NCI-H1092 (cell line): ENCODE measurements around the gene C2orf92.

ENCODE experiments used
- DNase-seq: peaks from one replicate; lab custom pipeline; 2025; lab: John Stamatoyannopoulos, UW

C2orf92 gene

GRCh38 chr2:97714084-97714949 is 44.8 kb downstream of the C2orf92 start:
- no peak for DNase-seq

- no peak for DNase-seq
Observed at GRCh38 chr2:97714950-97715652, 45.6 kb downstream of the C2orf92 start.

- DNase-seq: no peak
Observed at GRCh38 chr2:97715951-97716694, 46.6 kb downstream of the C2orf92 start.

GRCh38 chr2:97716695-97717612 is 47.4 kb downstream of the C2orf92 start:
- DNase-seq: no peak

GRCh38 chr2:97717613-97717995 is 48.1 kb downstream of the C2orf92 start:
- no peak for DNase-seq

GRCh38 chr2:97718051-97718882 is 48.8 kb downstream of the C2orf92 start:
- DNase-seq: no peak

GRCh38 chr2:97718942-97719341 is 49.4 kb downstream of the C2orf92 start:
- no peak for DNase-seq

GRCh38 chr2:97719362-97720155 is 50.0 kb downstream of the C2orf92 start:
- DNase-seq: no peak

- DNase-seq: no peak
Observed at GRCh38 chr2:97720746-97721145, 51.2 kb downstream of the C2orf92 start.

GRCh38 chr2:97722227-97722626 is 52.7 kb downstream of the C2orf92 start:
- no peak for DNase-seq

- no peak for DNase-seq
Observed at GRCh38 chr2:97723156-97724072, 53.9 kb downstream of the C2orf92 start.

- no peak for DNase-seq
Observed at GRCh38 chr2:97724073-97724410, 54.5 kb downstream of the C2orf92 start.

- no peak for DNase-seq
Observed at GRCh38 chr2:97724501-97724900, 55.0 kb downstream of the C2orf92 start.

GRCh38 chr2:97724946-97725688 is 55.6 kb downstream of the C2orf92 start:
- DNase-seq: no peak

GRCh38 chr2:97726261-97727064 is 57.0 kb downstream of the C2orf92 start:
- DNase-seq: no peak

GRCh38 chr2:97727296-97727695 is 57.8 kb downstream of the C2orf92 start:
- no peak for DNase-seq

GRCh38 chr2:97728091-97728731 is 58.7 kb downstream of the C2orf92 start:
- DNase-seq: no peak
